Calu3 (cell line): ENCODE results near the gene APC2. TPM values are rescaled to one million over a fixed set of nuclear protein-coding genes. Genes with fewer than 3 reads are reported as not detected.
A peak's percentile ranks its signal among the peaks of the same experiment; 100 is the strongest.

ENCODE experiments used
- BruUV-seq: library from RNA; stranded (reverse); fragments of 400-500 nt; replicated peaks from 2 replicates; lab custom pipeline; 2021; lab: Mats Ljungman, UMichigan
- CTCF ChIA-PET: fragments of 300-600 bp; sonication (Branson Sonifier 250); formaldehyde crosslinking; loops from one replicate; lab custom pipeline; 2022; ENCODE audit warnings: antibody characterized with exemption; lab: Charles Lee
- DNase-seq: peaks from one replicate; pipeline ENCODE4 v3.0.0; 2022
- H3K27ac Mint-ChIP-seq: one replicate; pipeline ENCODE4 v1.8.0; 2022; ENCODE audit warnings: mixed read lengths; ENCODE audit not compliant: unreplicated experiment
- H3K27me3 Mint-ChIP-seq: one replicate; pipeline ENCODE4 v1.8.0; 2022; ENCODE audit warnings: mixed read lengths; ENCODE audit not compliant: unreplicated experiment
- H3K36me3 Mint-ChIP-seq: one replicate; pipeline ENCODE4 v1.8.0; 2022; ENCODE audit warnings: mild to moderate bottlenecking, moderate library complexity, mixed read lengths; ENCODE audit not compliant: insufficient read depth, unreplicated experiment
- H3K4me1 Mint-ChIP-seq: one replicate; pipeline ENCODE4 v1.8.0; 2022; ENCODE audit warnings: mild to moderate bottlenecking, low read depth, mixed read lengths; ENCODE audit not compliant: unreplicated experiment
- H3K4me3 Mint-ChIP-seq: one replicate; pipeline ENCODE4 v1.8.0; 2022; ENCODE audit warnings: mild to moderate bottlenecking, low read depth, moderate library complexity, mixed read lengths; ENCODE audit not compliant: unreplicated experiment
- H3K9me3 Mint-ChIP-seq: one replicate; pipeline ENCODE4 v1.8.0; 2022; ENCODE audit warnings: low read depth, mixed read lengths; ENCODE audit not compliant: unreplicated experiment
- CTCF ChIP-seq: fragments of 200-600 bp; IDR thresholded peaks from one replicate; pipeline ENCODE4 v1.8.0; 2022; ENCODE audit warnings: antibody characterized with exemption; ENCODE audit not compliant: unreplicated experiment
- intact Hi-C: fragments of 100-400 bp; cut with micrococcal nuclease; formaldehyde crosslinking; loops from one replicate; pipeline ENCODE4 v1.10.0; 2022; ENCODE audit not compliant: unreplicated experiment
- total RNA-seq: library from RNA; stranded (reverse); gene quantifications from 2 replicates; pipeline ENCODE4 v1.2.3, GENCODE V29; 2022

APC2 gene
- total RNA-seq, 1 experiment from 2014 or later, result 0.12 TPM

GRCh38 chr19:1434577-1435060, 15.3 kb upstream of the APC2 start:
- H3K27ac Mint-ChIP-seq, result no peak overlapping the region
- H3K4me3 Mint-ChIP-seq, result no peak overlapping the region
- intact Hi-C loops, result no loop called here
- no peak for TF ChIP-seq CTCF
- no peaks in the 10 kb centered on the region for H3K27me3 Mint-ChIP-seq
- peaks cover 34% of the 10 kb centered on the region for H3K36me3 Mint-ChIP-seq
- CTCF ChIA-PET, result no interaction called here
- H3K9me3 Mint-ChIP-seq, result no peaks in the 10 kb centered on the region
- H3K4me1 Mint-ChIP-seq, result no peaks in the 10 kb centered on the region
- no peak for DNase-seq
- no TSS peak for BruUV-seq

DNA sequence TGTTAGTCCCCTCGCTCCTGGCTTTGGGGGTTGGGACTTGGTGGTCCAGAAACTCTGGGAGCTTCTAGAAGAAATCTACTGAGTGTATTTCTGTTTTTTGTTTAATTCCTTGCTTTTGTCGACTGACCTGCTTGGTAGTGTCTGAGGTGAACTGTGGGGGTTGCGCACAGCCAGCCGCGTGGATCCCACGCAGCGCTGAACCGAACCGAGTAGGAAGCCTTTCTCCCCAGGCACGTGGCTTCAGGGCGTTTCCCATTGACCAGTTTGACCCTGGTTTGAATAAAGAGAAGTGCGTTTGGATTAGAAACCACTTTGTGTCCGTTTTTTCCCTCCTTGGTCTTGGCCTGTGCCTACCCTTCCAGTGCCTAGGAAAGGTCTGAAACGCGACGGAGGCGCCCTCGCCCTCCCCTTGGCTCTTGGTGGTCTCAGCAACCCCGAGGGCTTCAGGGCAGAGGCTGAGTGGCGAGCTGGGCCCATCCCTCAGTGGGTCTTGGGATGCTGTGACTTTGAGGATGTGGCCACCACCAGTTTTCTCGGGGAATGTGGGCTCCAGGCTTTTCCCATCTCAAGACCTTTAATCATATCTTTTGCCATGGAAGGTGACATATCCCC, 14.4 kb upstream of the APC2 start:
- Mint-ChIP-seq H3K4me3 (no peak overlapping the region), H3K27me3 (no peaks in the 10 kb centered on the region), H3K9me3 (no peaks in the 10 kb centered on the region), H3K4me1 (no peaks in the 10 kb centered on the region), H3K27ac (no peak overlapping the region), H3K36me3 (peaks cover 42% of the 10 kb centered on the region)
- no peak for DNase-seq
- TF ChIP-seq CTCF, result no peak
- intact Hi-C loops, result no loop called here
- CTCF ChIA-PET, result no interaction called here
- BruUV-seq, result no TSS peak

GRCh38 chr19:1437609-1438008, 12.3 kb upstream of the APC2 start:
- Mint-ChIP-seq H3K9me3 (no peaks in the 10 kb centered on the region), H3K36me3 (peaks cover 53% of the 10 kb centered on the region)
- intact Hi-C loops, result no loop called here

GRCh38 chr19:1438035-1438932, 11.6 kb upstream of the APC2 start, which contains the start of gene RPS15:
Gene RPS15 (plus strand): TSS chr19:1438396. CDS start chr19:1438426, 30 bp downstream.
- intact Hi-C loops, result no loop called here
- BruUV-seq, result TSS peak; percentile 80
- Mint-ChIP-seq H3K36me3 (peaks cover 56% of the 10 kb centered on the region), H3K27ac (peak within 1 kb of the TSS; percentile 99), H3K27me3 (no peaks in the 10 kb centered on the region), H3K9me3 (no peaks in the 10 kb centered on the region), H3K4me3 (peak within 1 kb of the TSS; percentile 95), H3K4me1 (no peaks in the 10 kb centered on the region)
- CTCF ChIA-PET, result no interaction called here
- DNase-seq, result peak; percentile 90
- TF ChIP-seq CTCF, result peak; percentile 78

More at GRCh38 chr19:1437609-1438008, 12.3 kb upstream of the APC2 start:
- CTCF ChIA-PET, result no interaction called here
- H3K4me1 Mint-ChIP-seq, result no peaks in the 10 kb centered on the region
- BruUV-seq, result no TSS peak
- H3K27ac Mint-ChIP-seq, result no peak overlapping the region
- no peak for DNase-seq
- peak overlapping the region; percentile 95 for H3K4me3 Mint-ChIP-seq
- TF ChIP-seq CTCF, result no peak
- H3K27me3 Mint-ChIP-seq, result no peaks in the 10 kb centered on the region
